BJ (cell line): ENCODE data around the gene MBD2. TPM values are rescaled to one million over a fixed set of nuclear protein-coding genes. Genes with fewer than 3 reads are reported as not detected.

Experiments
- CTCF ChIA-PET: fragments of 350-600 bp; formaldehyde crosslinking; extraction: SDS; loops from one replicate; lab custom pipeline; 2021; ENCODE audit warnings: antibody characterized with exemption, inconsistent platforms; lab: Yijun Ruan, JAX
- POLR2A ChIA-PET: fragments of 300-600 bp; sonication (Branson Sonifier 250); formaldehyde crosslinking; extraction: SDS; loops from one replicate; lab custom pipeline; 2021; ENCODE audit warnings: antibody characterized with exemption; lab: Charles Lee
- DNase-seq: peaks from one replicate; pipeline ENCODE4 v3.0.0-alpha.2; 2011; ENCODE audit warnings: low read depth
- H3K27me3 ChIP-seq: 2 replicates; pipeline ENCODE4 v1.6.0; 2011; ENCODE audit warnings: low read length; ENCODE audit not compliant: control insufficient read depth, insufficient read depth
- H3K36me3 ChIP-seq: 2 replicates; pipeline ENCODE4 v1.5.1; 2011; ENCODE audit warnings: low read length; ENCODE audit not compliant: control insufficient read depth, insufficient read depth
- H3K4me3 ChIP-seq: 2 replicates; pipeline ENCODE4 v1.5.1; 2011; ENCODE audit warnings: low read depth, mild to moderate bottlenecking, control low read depth, low read length
- polyA plus RNA-seq: library from polyadenylated mRNA; depleted of rRNA; stranded (reverse); fragments of >200 nt; gene quantifications from 2 replicates; pipeline ENCODE4 v1.2.3, GENCODE V29; 2011
- TF ChIP-seq, protein P1 (sequence below): IDR thresholded peaks from 2 replicates; pipeline ENCODE4 v1.5.1; 2011; ENCODE audit warnings: low read depth, mild to moderate bottlenecking, control low read depth, inconsistent platforms, low read length, moderate library complexity; ENCODE audit not compliant: insufficient read depth

Gene MBD2
- polyA plus RNA-seq, 1 experiment = 35.8 TPM

DNA sequence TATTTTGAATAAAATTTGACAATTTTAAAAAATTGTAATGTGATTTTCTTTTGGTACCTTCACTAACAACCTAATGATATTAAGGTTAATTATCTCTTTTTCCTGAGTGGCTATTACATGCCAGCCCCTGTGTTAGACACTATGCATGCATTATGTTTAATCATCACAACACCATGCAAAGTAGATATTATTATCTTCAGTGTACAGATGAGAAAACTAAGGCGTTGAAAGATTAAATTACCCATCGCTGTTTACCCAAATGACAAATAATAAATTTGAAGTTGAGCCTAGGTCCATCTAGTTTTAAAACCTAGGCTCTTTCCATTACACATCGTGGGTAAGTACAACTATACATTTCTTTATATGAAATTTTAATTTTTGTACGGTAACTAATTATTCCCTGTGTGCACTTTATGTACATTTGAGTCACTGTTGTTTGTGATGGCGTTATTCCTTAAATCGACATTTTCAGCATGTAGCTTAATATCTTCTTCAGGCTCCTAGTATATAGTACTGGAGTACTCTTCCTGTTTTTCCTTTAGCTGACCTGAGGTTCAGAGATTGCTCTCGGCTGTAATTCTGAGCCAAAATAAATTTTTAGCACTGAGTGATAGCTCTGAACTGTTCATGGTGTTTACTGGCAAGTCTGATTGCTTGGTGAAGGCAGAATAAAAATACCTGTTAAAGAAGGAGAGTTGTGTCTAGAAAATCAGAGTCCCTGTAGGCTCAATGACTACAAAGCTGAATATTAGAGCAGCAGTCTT, 13.9 kb upstream of the MBD2 start:
- CTCF ChIA-PET = no interaction called here
- H3K36me3 ChIP-seq = no peaks in the 10 kb centered on the region
- no peak for DNase-seq
- POLR2A ChIA-PET = no interaction called here
- TF ChIP-seq, protein P1, sequence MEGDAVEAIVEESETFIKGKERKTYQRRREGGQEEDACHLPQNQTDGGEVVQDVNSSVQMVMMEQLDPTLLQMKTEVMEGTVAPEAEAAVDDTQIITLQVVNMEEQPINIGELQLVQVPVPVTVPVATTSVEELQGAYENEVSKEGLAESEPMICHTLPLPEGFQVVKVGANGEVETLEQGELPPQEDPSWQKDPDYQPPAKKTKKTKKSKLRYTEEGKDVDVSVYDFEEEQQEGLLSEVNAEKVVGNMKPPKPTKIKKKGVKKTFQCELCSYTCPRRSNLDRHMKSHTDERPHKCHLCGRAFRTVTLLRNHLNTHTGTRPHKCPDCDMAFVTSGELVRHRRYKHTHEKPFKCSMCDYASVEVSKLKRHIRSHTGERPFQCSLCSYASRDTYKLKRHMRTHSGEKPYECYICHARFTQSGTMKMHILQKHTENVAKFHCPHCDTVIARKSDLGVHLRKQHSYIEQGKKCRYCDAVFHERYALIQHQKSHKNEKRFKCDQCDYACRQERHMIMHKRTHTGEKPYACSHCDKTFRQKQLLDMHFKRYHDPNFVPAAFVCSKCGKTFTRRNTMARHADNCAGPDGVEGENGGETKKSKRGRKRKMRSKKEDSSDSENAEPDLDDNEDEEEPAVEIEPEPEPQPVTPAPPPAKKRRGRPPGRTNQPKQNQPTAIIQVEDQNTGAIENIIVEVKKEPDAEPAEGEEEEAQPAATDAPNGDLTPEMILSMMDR = no peak
- H3K4me3 ChIP-seq = no peak overlapping the region
- H3K27me3 ChIP-seq = no peaks in the 10 kb centered on the region

DNA sequence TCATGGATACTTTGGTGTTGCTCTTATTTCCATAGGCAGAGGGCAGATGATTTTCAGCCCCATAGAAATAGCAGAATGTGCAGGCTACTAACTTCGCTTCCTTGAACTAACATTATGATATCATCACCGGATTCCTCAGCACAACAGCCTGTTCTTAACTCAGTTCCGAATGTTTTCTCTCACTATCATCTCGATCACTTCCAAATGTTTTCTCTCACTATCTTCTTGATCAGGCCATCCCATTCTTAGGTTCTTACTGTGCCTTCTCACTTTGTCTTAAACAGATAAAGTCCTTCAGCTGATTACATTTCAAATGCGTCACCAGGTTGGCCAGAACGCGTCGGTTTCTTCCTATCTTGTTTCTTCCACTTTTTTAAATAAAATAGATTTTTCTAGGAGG, 11.4 kb upstream of the MBD2 start:
- TF ChIP-seq, protein P1 = no peak
- ChIA-PET POLR2A (no interaction called here), CTCF (interaction anchor here (1.3 kb wide), 1 partner anchor 11 kb away, joined by 5 read pairs; no protein-coding TSS in a partner anchor)
- DNase-seq = peak; percentile 40
- H3K4me3 ChIP-seq = no peak overlapping the region
- H3K36me3 ChIP-seq = no peaks in the 10 kb centered on the region
- H3K27me3 ChIP-seq = no peaks in the 10 kb centered on the region

- Histone ChIP-seq H3K4me3 (no peak overlapping the region), H3K36me3 (no peaks in the 10 kb centered on the region), H3K27me3 (no peaks in the 10 kb centered on the region)
- ChIA-PET CTCF (interaction anchor here (1.7 kb wide), 1 partner anchor 9 kb away, joined by 3 read pairs; the partner anchor contains the start of gene MBD2), POLR2A (no interaction called here)
- no peak for DNase-seq
- TF ChIP-seq, protein P1 = no peak
These were observed 9.3 kb upstream of the MBD2 start for GRCh38 chr18:54233747-54234146.

GRCh38 chr18:54233228-54233625, 8.8 kb upstream of the MBD2 start:
- TF ChIP-seq, protein P1 = no peak
- H3K27me3 ChIP-seq = no peaks in the 10 kb centered on the region
- H3K36me3 ChIP-seq = no peaks in the 10 kb centered on the region
- no peak for DNase-seq
- ChIA-PET POLR2A (no interaction called here), CTCF (no interaction called here)
- H3K4me3 ChIP-seq = no peak overlapping the region

DNA sequence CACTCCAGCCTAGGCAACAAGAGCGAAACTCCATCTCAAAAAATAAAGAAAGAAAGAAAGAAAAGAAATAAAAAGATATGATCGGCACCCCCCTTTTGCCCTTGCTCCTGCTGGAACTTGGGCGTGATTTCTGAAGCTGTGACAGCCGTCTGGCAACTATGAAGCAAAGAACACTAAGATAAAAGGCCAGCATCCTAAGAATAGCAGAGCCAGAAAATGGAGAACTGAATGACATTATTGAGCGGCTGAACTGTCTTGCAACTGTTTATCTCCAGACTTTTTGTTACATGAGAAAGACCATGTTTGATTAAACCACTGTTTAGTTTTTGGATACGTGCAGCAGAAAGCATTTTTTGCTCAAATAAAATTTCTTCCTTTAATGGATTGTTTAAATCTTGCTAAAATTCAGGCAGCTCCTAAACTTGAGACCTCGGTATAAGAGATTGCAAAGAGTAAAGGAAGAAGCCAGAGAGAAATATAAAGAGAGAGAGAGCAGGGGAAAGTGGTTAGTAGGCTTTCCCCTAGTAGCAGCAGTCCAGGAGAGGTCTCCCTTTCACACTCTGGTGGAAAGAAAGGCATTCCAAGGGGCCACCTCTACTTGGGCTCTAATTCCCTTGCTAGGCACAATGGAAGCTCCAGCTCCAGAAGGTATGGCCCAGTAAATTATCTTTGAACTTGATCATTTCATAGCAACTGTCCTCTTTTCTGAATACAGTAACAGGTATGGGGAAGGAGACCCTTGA, 8.2 kb upstream of the MBD2 start:
- no peak overlapping the region for H3K4me3 ChIP-seq
- TF ChIP-seq, protein P1 = no peak
- ChIA-PET POLR2A (no interaction called here), CTCF (no interaction called here)
- no peaks in the 10 kb centered on the region for H3K36me3 ChIP-seq
- H3K27me3 ChIP-seq = no peaks in the 10 kb centered on the region
- no peak for DNase-seq
